IMR-90 (cell line): Measurements from ENCODE around the gene DYNLT2B. TPM values are rescaled to one million over a fixed set of nuclear protein-coding genes. Genes with fewer than 3 reads are reported as not detected.

Source experiments
- ATAC-seq: fragments of 200-7000 bp; cut with Tn5 transposase; 2 replicates; pipeline ENCODE4 v1.9.1; 2020; ENCODE audit warnings: low read depth, mild to moderate bottlenecking, moderate library complexity
- BruUV-seq: library from RNA; stranded (reverse); fragments of 400-500 nt; replicated peaks from 2 replicates; lab custom pipeline; 2021; lab: Mats Ljungman, UMichigan
- CTCF ChIA-PET: fragments of 300-600 bp; formaldehyde crosslinking; extraction: SDS; loops from one replicate; lab custom pipeline; 2021; ENCODE audit warnings: antibody characterized with exemption; lab: Yijun Ruan, JAX
- POLR2A ChIA-PET: fragments of 300-600 bp; sonication (Branson Sonifier 250); formaldehyde crosslinking; loops from one replicate; lab custom pipeline; 2022; ENCODE audit warnings: antibody characterized with exemption; ENCODE audit not compliant: unreplicated experiment; lab: Charles Lee
- DNase-seq: peaks from one replicate; pipeline ENCODE4 v3.0.0; 2013
- H2AFZ ChIP-seq: replicated peaks from 2 replicates; pipeline ENCODE3; 2013; ENCODE audit warnings: low read length, mild to moderate bottlenecking; ENCODE audit not compliant: poor library complexity
- H2AK5ac ChIP-seq: 2 replicates; pipeline ENCODE4 v1.6.1; 2013; ENCODE audit warnings: low read depth, low read length, inconsistent platforms
- H2AK9ac ChIP-seq: replicated peaks from 2 replicates; pipeline ENCODE3; 2013; ENCODE audit warnings: mild to moderate bottlenecking, low read depth, low read length, moderate library complexity; ENCODE audit not compliant: poor library complexity
- H2BK120ac ChIP-seq: 2 replicates; pipeline ENCODE4 v1.6.1; 2013; ENCODE audit warnings: low read depth, low read length, inconsistent platforms
- H2BK15ac ChIP-seq: 3 replicates; pipeline ENCODE4 v1.6.1; 2013; ENCODE audit warnings: low read depth, low read length, inconsistent platforms
- H2BK20ac ChIP-seq: 2 replicates; pipeline ENCODE4 v1.6.1; 2013; ENCODE audit warnings: low read depth, mild to moderate bottlenecking, inconsistent platforms, low read length, moderate library complexity
- H2BK5ac ChIP-seq: 2 replicates; pipeline ENCODE4 v1.6.1; 2013; ENCODE audit warnings: mild to moderate bottlenecking, low read depth, low read length, inconsistent platforms; ENCODE audit not compliant: poor library complexity, severe bottlenecking
- H3K14ac ChIP-seq: replicated peaks from 2 replicates; pipeline ENCODE4 v1.6.1; 2013; ENCODE audit warnings: low read depth, low read length, inconsistent platforms
- H3K18ac ChIP-seq: 2 replicates; pipeline ENCODE4 v1.6.1; 2013; ENCODE audit warnings: low read depth, low read length, control low read depth
- H3K23ac ChIP-seq: 2 replicates; pipeline ENCODE4 v1.6.1; 2013; ENCODE audit warnings: low read depth, low read length, inconsistent platforms
- H3K27ac ChIP-seq: 2 replicates; pipeline ENCODE4 v1.5.1; 2013; ENCODE audit warnings: mild to moderate bottlenecking, control low read depth, low read length; ENCODE audit not compliant: insufficient read depth
- H3K27me3 ChIP-seq: 2 replicates; pipeline ENCODE4 v1.6.1; 2013; ENCODE audit warnings: low read length; ENCODE audit not compliant: control insufficient read depth, insufficient read depth
- H3K36me3 ChIP-seq: 2 replicates; pipeline ENCODE4 v1.6.1; 2013; ENCODE audit warnings: low read length, mixed read lengths; ENCODE audit not compliant: control insufficient read depth, insufficient read depth
- H3K4ac ChIP-seq: 2 replicates; pipeline ENCODE4 v1.6.1; 2013; ENCODE audit warnings: low read depth, low read length, inconsistent platforms
- H3K4me1 ChIP-seq: 2 replicates; pipeline ENCODE4 v1.6.1; 2013; ENCODE audit warnings: low read length, mixed read lengths; ENCODE audit not compliant: control insufficient read depth, insufficient read depth
- H3K4me2 ChIP-seq: 2 replicates; pipeline ENCODE4 v1.6.1; 2013; ENCODE audit warnings: low read depth, mild to moderate bottlenecking, control low read depth, low read length, moderate library complexity
- H3K4me3 ChIP-seq: 2 replicates; pipeline ENCODE4 v1.5.1; 2013; ENCODE audit warnings: low read depth, mild to moderate bottlenecking, control low read depth, low read length, moderate library complexity; ENCODE audit not compliant: insufficient read depth
- H3K56ac ChIP-seq: 2 replicates; pipeline ENCODE4 v1.6.1; 2013; ENCODE audit warnings: low read length, inconsistent platforms; ENCODE audit not compliant: insufficient read depth; ENCODE audit errors: extremely low read depth
- H3K79me1 ChIP-seq, 2 experiments: 2 replicates each; pipeline ENCODE4 v1.6.1; 2013; ENCODE audit warnings: low read length in 2 of 2, inconsistent platforms in 1 of 2, low read depth in 1 of 2
- H3K9ac ChIP-seq: 2 replicates; pipeline ENCODE4 v1.6.1; 2013; ENCODE audit warnings: low read depth, low read length, control low read depth
- H3K9me1 ChIP-seq: 2 replicates; pipeline ENCODE4 v1.6.1; 2013; ENCODE audit warnings: low read length, inconsistent platforms; ENCODE audit not compliant: insufficient read depth
- H3K9me3 ChIP-seq: 2 replicates; pipeline ENCODE4 v1.6.1; 2013; ENCODE audit warnings: low read length; ENCODE audit not compliant: control insufficient read depth, insufficient read depth
- H4K20me1 ChIP-seq: 2 replicates; pipeline ENCODE4 v1.6.1; 2013; ENCODE audit warnings: low read length, inconsistent platforms; ENCODE audit not compliant: insufficient read depth
- H4K5ac ChIP-seq: 2 replicates; pipeline ENCODE4 v1.6.1; 2013; ENCODE audit warnings: mild to moderate bottlenecking, low read depth, low read length, control low read depth
- H4K8ac ChIP-seq, 2 experiments: 2 replicates each; pipeline ENCODE4 v1.6.1; 2013; ENCODE audit warnings: low read depth in 2 of 2, low read length in 2 of 2, control low read depth in 1 of 2, inconsistent platforms in 1 of 2
- H4K91ac ChIP-seq: 2 replicates; pipeline ENCODE4 v1.6.1; 2013; ENCODE audit warnings: low read depth, low read length, inconsistent platforms; ENCODE audit not compliant: insufficient read depth
- BHLHE40 ChIP-seq: fragments of 150-350 bp; IDR thresholded peaks from 2 replicates; pipeline ENCODE4 v1.6.1; 2016; ENCODE audit warnings: mild to moderate bottlenecking, low read depth, low read length
- ELK1 ChIP-seq: fragments of 150-350 bp; IDR thresholded peaks from 2 replicates; pipeline ENCODE4 v1.6.1; 2016; ENCODE audit warnings: low read depth, mild to moderate bottlenecking, low read length, moderate library complexity, borderline replicate concordance
- FOS ChIP-seq: fragments of 150-350 bp; IDR thresholded peaks from 2 replicates; pipeline ENCODE4 v1.6.1; 2016; ENCODE audit warnings: low read depth, low read length
- MAFK ChIP-seq: IDR thresholded peaks from 2 replicates; pipeline ENCODE4 v1.6.1; 2012; ENCODE audit warnings: low read depth, low read length, improper control_type of control experiment
- MAZ ChIP-seq: IDR thresholded peaks from 2 replicates; pipeline ENCODE4 v1.6.1; 2012; ENCODE audit warnings: low read depth, mild to moderate bottlenecking, low read length, improper control_type of control experiment, moderate library complexity, borderline replicate concordance
- MXI1 ChIP-seq: IDR thresholded peaks from 2 replicates; pipeline ENCODE4 v1.6.1; 2012; ENCODE audit warnings: low read depth, mild to moderate bottlenecking, low read length, moderate library complexity, borderline replicate concordance
- NFE2L2 ChIP-seq: fragments of 150-350 bp; IDR thresholded peaks from 2 replicates; pipeline ENCODE4 v1.6.1; 2016; ENCODE audit warnings: low read depth, mild to moderate bottlenecking, low read length
- RAD21 ChIP-seq: IDR thresholded peaks from 2 replicates; pipeline ENCODE4 v1.6.1; 2012; ENCODE audit warnings: low read length, improper control_type of control experiment
- RCOR1 ChIP-seq: IDR thresholded peaks from 2 replicates; pipeline ENCODE4 v1.6.1; 2012; ENCODE audit warnings: mild to moderate bottlenecking, low read length, improper control_type of control experiment; ENCODE audit not compliant: insufficient replicate concordance
- RFX5 ChIP-seq: IDR thresholded peaks from 2 replicates; pipeline ENCODE4 v1.8.0; 2012; ENCODE audit warnings: low read depth, mild to moderate bottlenecking, low read length, moderate library complexity
- SMC3 ChIP-seq: fragments of 150-350 bp; IDR thresholded peaks from 2 replicates; pipeline ENCODE4 v1.6.1; 2016; ENCODE audit warnings: low read depth, mild to moderate bottlenecking, antibody characterized with exemption, low read length, moderate library complexity
- WGBS, 2 experiments: methylation state at CpG; one replicate each; pipeline versions ENCODE4 v1.1.5 to v1.1.7; 2013; ENCODE audit warnings: missing lambda C conversion rate in 2 of 2; ENCODE audit not compliant: insufficient read length in 1 of 2; ENCODE audit errors: extremely low coverage in 2 of 2; 5-methylcytosine and 5-hydroxymethylcytosine counted together
- dilution Hi-C: fragments of 300-500 bp; cut with HindIII; formaldehyde crosslinking; loops from one replicate; pipeline ENCODE4 v1.14.3; 2018; ENCODE audit warnings: low sequenced_read_pairs; ENCODE audit not compliant: unreplicated experiment
- in situ Hi-C: fragments of 300-500 bp; cut with MboI; formaldehyde crosslinking; loops from 3 replicates; pipeline ENCODE4 v1.14.3; 2019; ENCODE audit warnings: low sequenced_read_pairs, inconsistent platforms, mixed read lengths
- intact Hi-C: fragments of 100-400 bp; cut with micrococcal nuclease; formaldehyde crosslinking; loops from 2 replicates; pipeline ENCODE4 v1.10.0; 2022
- polyA plus RNA-seq, 3 experiments: library from polyadenylated mRNA; depleted of rRNA; stranded (reverse); fragments of >200 nt; gene quantifications; 2 replicates each; pipeline ENCODE4 v1.2.3, GENCODE V29; 2012; ENCODE audit warnings: low replicate concordance in 1 of 3
- total RNA-seq: library from RNA; depleted of rRNA; stranded (reverse); fragments of >200 nt; gene quantifications from 2 replicates; pipeline ENCODE4 v1.2.3, GENCODE V29; 2012
- TF ChIP-seq, protein P1 (sequence below): conservative IDR thresholded peaks from 2 replicates; pipeline ENCODE4 v1.5.1; 2012; ENCODE audit warnings: mild to moderate bottlenecking, low read depth, low read length, improper control_type of control experiment

The DYNLT2B gene
- total and polyA plus RNA-seq, 2 of the 4 experiments (the other 2 are of a cell fraction), result 2.2 to 6.0 TPM

DNA sequence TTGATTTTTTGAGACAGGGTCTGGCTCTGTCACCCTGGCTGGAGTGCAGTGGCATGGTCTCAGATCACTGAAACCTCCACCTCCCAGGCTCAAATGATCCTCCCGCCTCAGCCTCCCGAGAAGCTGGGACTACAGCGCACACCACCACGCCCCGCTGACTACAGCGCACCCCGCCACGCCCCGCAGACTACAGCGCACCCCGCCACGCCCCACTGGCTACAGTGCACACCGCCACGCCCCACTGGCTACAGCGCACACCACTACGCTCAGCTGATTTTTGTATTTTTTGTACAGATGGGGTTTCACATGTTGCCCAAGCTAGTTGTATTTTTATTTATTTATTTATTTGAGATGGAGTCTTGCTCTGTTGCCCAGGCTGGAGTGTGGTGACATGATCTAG, 66.1 kb downstream of the DYNLT2B start (continued):
- TF ChIP-seq MXI1 (no peak), MAFK (no peak), SMC3 (no peak), RFX5 (no peak), RAD21 (no peak)

DNA sequence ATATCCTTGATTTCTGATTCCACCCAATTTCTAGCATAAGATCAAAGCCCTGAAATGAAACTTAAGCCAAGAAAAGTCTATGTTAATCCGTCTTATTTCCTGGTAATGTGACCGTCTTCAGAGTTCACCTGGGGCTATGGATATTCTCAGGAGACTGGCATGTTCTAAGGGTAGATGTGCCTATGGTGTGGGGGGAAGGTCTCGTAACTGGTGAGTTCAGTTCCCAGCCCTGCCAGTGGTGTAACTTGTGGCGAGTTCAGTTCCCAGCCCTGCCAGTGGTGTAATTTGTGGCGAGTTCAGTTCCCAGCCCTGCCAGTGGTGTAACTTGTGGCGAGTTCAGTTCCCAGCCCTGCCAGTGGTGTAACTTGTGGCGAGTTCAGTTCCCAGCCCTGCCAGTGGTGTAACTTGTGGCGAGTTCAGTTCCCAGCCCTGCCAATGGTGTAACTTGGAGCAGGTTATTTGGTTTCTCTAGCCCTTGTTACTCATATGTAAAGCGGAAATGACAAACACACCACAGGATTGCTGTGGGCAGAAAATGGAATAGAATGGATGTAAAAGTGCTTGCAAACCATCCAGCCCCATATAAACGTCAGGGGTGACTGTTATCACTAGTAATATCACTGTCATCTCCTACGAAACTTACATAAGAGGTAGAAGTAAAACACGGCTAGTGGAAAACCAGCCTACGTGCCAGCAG, 71.3 kb downstream of the DYNLT2B start:
- dilution Hi-C loops, result no loop called here
- CTCF ChIA-PET, result no interaction called here
- TF ChIP-seq NFE2L2, result no peak
- TF ChIP-seq FOS, result no peak
- no peak for TF ChIP-seq BHLHE40
- no peak for TF ChIP-seq RAD21
- TF ChIP-seq, protein P1, sequence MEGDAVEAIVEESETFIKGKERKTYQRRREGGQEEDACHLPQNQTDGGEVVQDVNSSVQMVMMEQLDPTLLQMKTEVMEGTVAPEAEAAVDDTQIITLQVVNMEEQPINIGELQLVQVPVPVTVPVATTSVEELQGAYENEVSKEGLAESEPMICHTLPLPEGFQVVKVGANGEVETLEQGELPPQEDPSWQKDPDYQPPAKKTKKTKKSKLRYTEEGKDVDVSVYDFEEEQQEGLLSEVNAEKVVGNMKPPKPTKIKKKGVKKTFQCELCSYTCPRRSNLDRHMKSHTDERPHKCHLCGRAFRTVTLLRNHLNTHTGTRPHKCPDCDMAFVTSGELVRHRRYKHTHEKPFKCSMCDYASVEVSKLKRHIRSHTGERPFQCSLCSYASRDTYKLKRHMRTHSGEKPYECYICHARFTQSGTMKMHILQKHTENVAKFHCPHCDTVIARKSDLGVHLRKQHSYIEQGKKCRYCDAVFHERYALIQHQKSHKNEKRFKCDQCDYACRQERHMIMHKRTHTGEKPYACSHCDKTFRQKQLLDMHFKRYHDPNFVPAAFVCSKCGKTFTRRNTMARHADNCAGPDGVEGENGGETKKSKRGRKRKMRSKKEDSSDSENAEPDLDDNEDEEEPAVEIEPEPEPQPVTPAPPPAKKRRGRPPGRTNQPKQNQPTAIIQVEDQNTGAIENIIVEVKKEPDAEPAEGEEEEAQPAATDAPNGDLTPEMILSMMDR, result no peak
- no peak for TF ChIP-seq RCOR1
- TF ChIP-seq MXI1, result no peak
- no peak for TF ChIP-seq RFX5
- no peak for TF ChIP-seq MAZ
- TF ChIP-seq ELK1, result no peak
- no peak for TF ChIP-seq SMC3

More for the DNA sequence above, 71.3 kb downstream of the DYNLT2B start:
- DNase-seq (peak; percentile 83), ATAC-seq (no peak)
- Histone ChIP-seq H3K9me3 (no peaks in the 10 kb centered on the region), H3K56ac (no peak overlapping the region), H3K36me3 (peaks cover 28% of the 10 kb centered on the region), H3K4me3 (no peak overlapping the region), H2BK15ac (no peak overlapping the region), H4K5ac (no peak overlapping the region), H2AK9ac (no peak overlapping the region), H4K20me1 (peaks cover 2% of the 10 kb centered on the region; the same call in 1 of the 2 replicates), H2BK5ac (no peak overlapping the region), H2AFZ (no peak overlapping the region), H4K8ac (no peak overlapping the region), H3K4ac (no peak overlapping the region), H2AK5ac (no peak overlapping the region), H3K27ac (no peak overlapping the region), H3K9ac (no peak overlapping the region), H3K4me1 (no peaks in the 10 kb centered on the region), H3K79me1 (peaks cover 3 to 40% of the 10 kb centered on the region in 2 experiments; a peak in 3 of 4 replicates), H3K9me1 (0 out of 2 replicates have a peak, but pooled peaks cover 4% of the 10 kb centered on the region), H3K27me3 (no peaks in the 10 kb centered on the region), H3K14ac (no peak overlapping the region), H2BK120ac (no peak overlapping the region), H3K4me2 (no peak overlapping the region), H3K18ac (no peak overlapping the region), H2BK20ac (no peak overlapping the region), H3K23ac (no peak overlapping the region), H4K91ac (no peak overlapping the region)
- POLR2A ChIA-PET, result no interaction called here
- no TSS peak for BruUV-seq
- no CpG with 5 or more reads among the region's 13 CpGs for WGBS, 2 experiments
- in situ Hi-C loops (no loop called here), intact Hi-C loops (no loop called here)
